Measurements from ENCODE around the gene PSMA2. TPM values are rescaled to one million over a fixed set of nuclear protein-coding genes. Genes with fewer than 3 reads are reported as not detected.

The PSMA2 gene
- 74.4 TPM for total RNA-seq

DNA sequence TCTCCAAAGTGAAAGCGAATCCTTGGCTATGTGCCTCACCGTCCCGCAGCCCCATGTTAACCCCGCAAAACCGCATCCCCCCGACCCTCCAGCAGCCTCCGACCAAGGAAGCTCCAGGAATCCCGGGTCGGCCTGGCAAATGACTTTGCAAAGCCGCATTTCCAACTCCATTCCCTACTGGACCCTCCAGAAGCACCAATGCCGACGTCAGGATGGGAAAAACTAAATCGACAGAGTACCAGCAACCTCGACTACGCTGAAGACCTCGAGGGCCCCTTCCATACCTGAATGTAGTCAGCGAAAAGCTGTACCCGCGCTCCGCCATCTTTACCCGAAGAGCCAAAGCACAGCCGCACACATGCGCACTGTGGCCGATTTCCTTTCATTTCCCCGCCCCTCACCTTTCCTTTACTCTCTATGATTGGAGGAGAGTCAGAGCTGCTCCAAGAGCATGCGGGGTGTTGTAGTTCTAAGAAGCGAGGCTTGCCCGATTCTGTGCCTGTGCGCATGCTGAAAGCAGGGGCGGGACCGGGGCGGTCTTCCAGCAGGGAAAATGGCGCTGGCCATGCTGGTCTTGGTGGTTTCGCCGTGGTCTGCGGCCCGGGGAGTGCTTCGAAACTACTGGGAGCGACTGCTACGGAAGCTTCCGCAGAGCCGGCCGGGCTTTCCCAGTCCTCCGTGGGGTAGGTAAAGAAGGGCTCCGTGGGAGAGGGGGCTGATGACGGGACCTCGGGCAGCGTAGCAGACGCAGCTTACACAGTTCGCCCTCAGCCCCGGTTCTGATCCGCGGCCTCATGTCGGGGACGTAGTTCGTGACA, at the start of gene PSMA2, which contains the start of gene MRPL32:
Gene PSMA2 (minus strand): TSS at position 341 of the 818 bp plus-strand sequence. CDS start 16 bp downstream, at position 325.
Gene MRPL32 (plus strand): TSS at position 543 of the 818 bp plus-strand sequence. CDS start 11 bp downstream, at position 554.
- ATAC-seq = peak; percentile 100

DNA sequence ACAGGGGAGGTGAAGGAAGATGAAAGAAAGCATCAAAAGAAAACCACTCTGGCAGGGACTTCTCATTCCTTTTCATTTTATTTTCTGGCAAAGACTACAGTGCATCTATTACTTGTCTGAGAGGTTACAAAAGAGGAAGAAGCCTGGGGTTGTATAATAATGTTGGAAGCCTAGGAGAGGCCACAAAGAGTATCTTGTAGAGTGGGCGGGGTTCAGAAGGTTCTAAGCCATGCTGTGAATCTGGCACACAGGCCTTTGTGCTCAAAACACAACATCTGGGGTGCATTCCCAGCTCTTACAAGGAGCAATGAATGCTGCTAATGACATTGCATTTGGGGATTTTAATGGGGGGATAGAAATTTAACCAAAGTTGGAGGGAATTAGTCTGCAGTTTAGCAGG, 49.6 kb upstream of the PSMA2 start:
- no peak for ATAC-seq

DNA sequence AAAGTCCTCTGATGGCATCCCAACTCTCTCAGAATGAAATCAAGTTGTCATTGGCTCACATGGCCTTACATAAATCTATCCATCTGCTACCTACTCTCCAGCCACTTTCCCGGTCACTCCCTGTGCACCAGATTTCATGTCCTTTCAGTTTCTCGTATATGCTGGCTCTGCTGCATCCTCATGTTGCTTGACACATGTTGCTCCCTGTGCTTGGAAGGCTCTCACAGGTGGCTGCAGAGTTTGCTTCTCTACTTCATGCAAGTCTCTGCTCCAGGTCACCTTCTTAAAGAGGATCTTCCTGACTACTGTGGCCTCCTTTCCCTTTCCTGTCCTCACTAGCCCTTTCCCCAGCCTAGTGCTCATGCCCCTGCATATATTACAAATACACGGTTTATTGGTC, 48.5 kb upstream of the PSMA2 start:
- no peak for ATAC-seq

DNA sequence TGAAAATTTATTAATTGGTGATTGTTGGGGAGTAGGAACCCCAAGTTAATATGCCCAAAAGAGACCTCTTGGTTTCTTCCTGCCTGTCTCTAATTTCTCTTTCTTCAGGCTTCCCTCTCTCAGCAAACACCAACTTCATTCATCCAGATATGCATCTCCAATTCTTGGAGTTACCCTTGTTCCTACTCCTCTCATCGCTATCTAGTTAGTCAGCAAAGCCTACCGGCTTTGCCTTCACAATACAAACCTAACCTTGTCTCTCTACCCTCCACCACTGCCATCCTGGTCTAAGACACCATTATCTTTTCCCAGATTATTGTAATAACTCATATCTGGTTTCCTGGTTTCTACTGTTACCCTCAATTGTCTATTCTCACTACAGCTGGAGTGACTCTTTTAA, 48.1 kb upstream of the PSMA2 start:
- ATAC-seq = no peak

DNA sequence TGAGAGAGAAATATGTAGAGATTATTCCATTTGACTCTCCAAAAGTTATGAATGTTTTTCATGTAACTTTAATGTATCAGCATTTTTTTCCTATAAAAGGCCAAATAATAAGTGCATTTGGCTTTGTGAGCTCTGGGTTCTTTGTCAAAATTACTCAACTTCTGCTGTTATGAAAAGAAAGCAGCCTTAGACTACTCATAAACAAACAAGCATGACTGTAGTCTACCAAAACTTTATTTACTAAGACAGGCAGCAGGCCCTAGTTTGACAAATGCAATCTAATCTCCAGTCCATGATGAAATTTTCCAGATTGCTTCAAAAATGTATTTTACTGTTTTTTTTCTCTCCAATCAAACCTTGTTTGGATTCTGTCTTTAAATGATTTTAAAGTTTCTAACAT, 46.5 kb upstream of the PSMA2 start:
- no peak for ATAC-seq

DNA sequence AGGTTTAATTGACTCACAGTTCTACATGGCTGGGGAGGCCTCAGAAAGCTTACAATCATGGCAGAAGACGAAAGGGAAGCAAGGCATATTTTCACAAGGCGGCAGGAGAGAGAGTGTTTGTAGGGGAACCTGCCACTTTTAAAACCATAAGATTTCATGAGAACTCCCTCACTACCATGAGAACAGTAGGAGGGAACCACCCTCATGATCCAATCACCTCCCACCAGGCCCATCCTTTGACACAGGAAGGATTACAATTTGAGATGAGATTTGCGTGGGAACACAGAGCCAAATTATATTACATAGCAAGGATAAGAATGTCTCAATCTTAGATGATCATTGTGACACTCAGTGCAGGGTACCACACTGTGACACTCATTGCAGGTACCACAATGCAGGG, 44.4 kb upstream of the PSMA2 start:
- no peak for ATAC-seq

DNA sequence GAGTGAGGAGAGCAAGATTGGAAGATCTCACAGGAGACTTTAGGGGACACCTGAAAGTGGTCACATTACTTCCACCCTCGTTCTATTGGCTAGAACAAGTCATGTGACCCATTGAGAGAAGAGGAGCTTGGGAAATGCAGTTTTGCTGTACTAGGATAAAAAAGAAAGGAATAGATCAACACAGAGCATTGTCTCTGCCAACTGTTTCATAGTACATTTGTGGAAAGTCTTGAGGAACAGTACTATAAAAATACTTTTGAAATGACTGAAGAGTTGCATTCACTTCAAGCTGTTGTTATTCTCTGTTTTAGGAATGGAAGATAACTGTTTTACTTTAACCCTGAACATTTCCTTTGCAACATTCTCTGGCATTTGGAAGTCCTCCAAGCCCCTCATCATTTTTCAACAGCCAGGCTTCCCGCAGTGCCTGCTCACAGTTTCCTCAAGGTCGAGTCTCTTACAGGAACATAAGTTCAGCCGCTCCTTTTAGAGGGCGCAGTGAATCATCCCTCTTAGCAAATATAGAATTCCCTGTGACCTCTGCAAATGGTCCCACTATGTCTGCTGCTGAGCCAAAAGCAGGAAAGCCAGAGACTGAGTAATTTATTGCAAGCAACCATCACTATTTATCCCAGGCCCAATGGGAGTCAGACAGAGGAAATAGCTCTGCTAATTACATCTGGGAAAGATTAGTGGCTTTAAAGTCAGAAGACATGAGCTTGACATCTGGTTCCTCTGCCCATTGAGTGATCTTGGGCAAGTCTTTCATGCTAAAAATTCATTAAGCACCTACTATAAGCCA, 40.9 kb upstream of the PSMA2 start:
- ATAC-seq = peak; percentile 52

DNA sequence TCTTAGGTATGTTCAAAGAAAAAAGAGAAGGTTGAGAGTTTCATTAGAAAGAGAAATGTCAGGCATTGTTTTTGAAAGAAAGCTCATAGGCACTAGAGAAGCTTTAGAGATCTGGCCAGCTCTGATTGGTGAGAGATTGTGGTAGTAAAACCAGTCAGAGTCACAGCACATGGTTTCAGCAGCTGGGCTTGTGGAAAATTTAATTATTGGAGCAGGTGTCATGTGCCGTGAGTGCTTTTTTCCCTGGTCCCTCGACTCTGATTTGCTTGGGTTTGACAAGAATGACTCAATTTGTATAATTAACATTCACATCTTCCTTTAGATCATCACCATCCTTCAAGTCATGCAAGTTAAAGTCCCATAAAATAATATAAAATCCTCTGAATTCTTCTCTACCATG, 35.4 kb upstream of the PSMA2 start:
- no peak for ATAC-seq

DNA sequence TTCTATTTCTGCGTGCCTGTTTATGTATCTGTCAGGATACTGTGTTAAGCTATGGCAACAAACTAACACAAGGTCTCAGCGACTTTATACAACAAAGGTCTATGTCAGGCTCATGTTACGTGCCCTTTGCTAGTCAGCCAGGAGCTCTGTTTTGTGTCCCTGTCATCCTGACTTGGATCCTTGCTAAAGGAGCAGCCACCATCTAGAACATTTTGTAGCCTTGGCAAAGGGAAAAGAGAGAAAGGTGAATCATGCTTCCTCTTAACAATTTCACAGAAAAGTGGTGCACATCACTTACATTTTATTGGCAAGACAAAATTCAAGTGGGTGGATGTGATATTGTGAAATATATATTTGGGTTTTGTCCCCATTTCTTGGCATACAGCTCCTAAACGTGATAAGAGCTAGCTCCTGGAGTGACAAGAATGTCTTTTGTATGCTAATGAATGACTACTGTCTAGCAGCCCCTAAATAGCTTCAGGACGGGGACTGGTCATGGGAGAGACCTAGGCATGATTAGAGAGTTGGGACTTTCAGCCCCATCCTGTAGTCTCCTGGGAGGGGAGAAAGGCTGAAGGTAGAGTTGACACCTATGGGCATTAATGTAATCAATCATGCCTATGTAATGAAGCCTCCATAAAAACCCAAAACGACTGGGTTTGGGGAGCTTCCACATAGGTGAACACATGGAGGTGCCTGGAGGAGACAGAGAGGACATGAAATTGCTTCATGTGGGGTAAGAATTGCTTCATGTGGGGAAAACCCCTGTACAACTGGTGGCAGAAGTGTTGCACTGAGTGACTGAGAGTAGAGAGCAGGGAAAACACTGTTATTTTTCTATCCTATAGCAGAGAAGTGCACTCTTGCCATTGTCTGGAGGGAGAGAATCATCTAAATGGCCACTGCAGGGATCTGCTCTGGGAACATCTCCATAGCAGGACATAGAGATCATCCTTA, 33.2 kb upstream of the PSMA2 start:
- no peak for ATAC-seq

DNA sequence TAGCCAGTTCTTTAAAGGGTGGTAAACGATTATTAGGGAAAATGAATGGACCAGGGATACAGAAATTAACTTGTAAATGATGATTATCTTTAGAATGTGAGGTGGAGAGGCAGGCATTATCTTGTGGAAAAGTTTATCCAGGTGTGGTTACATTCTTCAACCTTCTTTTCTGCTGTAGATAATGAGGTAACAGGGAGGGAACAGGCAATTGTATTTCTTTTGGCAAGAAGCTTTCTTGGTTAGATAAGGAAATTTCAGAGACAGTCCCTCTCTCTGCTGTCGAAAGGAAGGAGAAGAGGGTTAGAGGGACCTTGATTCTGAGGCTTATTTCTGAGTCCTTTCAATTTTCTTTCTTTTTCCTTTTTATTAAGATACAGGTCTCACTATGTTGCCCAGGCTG, 32.3 kb upstream of the PSMA2 start:
- ATAC-seq = no peak

DNA sequence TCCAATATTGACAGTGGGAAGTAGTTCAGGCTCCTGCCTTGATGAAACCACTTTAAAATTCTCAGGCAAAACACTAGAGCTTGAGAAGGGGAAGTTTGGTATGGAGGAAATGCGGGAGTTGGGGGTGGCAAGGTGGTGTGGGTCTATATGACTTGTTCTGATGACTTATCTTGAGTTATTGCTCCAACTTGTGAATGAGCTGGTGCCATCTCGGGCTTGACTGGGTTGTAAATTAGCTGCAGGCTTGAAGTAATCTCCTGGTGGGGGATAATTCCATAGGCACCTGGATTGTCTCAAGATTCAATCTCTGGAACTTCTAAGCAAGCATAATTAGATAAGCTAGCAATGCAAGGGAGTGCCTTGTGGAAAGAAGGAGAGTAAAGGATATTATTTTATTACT, 29.2 kb upstream of the PSMA2 start:
- ATAC-seq = no peak

DNA sequence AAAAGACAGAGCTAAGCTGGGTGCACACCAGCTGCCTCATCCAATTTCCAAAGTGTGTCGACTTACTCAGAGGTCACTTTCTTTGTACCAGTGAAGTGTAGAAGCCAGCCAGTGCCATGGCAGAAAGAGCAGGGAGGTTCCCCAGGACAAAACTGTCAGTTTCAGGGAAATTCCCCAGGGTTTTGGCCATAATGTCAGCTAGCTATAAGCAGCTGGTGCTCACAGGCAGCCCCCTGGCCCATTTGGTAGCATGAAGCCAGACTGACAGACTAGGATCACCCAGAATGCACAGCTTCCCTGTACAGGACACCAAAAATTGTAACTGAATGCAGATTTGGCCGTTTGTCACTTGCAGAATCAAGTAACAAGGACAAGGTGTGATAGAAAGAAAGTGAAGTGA, 28.8 kb upstream of the PSMA2 start:
- no peak for ATAC-seq

DNA sequence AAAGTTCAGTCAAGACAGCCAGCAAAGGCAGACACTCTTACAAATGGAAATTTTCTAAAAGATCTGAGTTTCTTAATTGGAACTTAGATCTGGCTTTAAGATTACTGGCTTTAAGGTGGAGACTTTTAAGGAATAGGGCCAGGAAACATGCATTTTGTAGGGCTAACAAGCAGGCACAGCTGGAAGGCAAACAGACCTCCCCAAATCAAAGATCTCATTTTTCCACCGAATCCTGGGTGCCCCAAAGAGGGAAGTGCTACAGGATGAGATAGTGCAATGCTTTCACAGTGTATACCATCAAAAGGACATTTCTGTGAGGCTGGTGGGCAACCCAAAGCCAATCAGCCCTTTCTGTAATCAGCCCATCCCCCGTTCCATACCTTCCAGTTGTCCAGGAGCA, 27.6 kb upstream of the PSMA2 start:
- ATAC-seq = no peak

DNA sequence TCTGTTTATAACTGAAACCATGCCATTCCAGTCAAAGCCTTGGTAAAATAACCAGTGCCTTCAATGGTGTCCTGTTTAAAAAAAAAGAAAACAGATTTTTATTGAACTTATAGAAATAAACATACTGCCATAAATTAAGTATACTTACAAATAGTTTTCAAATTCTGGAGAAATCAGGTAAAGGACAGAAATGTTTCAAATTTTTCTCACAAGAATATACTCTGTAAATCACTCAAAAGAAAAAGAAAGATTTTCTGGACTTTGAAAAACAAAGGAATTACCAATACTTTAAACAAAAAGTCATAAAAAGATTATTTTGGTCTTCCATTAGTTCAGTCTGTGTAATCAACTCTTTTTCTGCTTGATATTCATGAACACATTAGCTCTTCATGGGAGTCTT, 24.1 kb upstream of the PSMA2 start:
- ATAC-seq = no peak

DNA sequence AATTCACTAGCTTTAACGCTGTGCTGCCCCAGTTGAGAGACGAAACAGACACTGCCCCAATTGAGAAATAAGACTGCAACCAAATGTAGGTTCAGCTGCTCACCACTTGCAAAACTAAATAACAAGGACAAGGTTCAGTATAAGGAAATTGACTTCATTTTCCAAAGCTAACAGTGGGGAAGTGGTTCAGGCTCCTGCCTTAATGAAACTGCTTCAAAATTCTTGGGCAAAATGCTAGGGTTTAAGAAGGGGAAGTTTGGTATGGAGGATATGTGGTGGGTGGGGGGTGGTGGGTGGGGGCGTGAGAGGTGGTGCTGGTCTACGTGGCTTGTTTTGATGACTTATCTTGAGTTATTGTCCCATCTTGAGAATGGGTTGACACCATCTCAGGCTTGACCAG, 22.0 kb upstream of the PSMA2 start:
- ATAC-seq = no peak

DNA sequence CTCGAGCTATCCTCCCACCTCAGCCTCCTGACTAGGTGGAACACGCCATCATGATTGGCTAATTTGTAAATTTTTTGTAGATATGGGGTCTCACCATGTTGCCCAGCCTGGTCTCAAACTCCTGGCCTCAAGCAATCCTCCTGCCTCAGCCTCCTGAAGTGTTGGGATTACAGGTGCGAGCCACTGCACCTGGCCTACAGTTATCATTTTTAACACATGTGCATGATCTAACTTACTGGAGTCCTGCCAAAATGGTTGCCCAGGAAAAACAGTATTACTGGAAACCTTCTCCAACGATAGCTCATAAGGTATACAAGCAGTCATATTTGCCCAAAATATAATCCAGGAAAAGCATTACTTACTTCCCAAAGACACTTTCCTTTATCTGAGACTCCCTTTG, 20.4 kb upstream of the PSMA2 start:
- no peak for ATAC-seq

DNA sequence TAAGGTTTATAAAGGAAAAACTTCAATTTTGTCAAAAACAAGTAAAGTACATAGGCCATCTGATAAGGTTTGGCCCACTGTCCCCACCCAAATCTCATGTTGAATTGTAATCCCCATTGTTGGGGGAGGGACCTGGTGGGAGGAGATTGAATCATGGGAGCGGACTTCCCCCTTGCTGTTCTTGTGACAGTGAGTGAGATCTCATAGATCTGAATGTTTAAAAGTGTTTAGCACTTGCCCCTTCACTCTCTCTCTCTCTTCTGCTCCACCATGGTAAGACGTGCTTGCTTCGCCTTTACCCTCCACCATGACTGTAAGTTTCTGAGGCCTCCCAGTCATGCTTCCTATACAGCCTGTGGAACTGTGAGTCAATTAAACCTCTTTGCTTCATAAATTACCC, 18.4 kb upstream of the PSMA2 start:
- no peak for ATAC-seq

DNA sequence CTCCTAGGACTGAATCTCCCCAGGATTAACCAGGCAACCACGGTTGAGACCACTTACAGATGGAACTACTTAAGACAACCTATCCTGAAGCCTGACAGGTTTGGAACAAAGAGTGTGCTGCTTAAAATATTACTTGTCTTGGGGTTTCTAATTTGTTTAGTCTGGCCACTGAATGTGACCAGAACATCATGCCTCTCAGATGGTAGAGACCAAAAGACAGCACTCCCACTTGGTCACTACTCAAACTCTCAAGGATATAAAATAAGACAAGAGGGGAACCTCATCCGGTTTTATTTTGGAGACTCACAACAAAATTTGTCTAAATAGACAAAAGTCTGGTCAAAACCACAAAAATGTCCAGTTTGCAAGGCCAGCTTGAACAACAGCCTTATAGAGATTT, 15.5 kb upstream of the PSMA2 start:
- no peak for ATAC-seq

DNA sequence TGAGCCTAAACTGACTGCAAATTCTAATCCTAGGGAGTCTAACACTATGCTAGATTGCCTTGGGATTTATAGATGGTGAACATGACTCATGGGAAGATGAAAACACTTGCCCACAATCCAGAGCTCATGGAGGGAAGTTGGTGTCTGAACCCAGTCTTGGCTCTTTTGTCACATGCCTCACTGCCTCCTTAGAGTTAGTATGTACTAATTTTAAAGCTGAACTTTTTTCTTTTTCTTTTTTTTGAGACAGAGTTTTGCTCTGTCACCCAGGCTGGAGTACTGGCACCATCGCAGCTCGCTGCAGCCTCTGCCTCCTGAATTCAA, 14.6 kb upstream of the PSMA2 start:
- no peak for ATAC-seq

DNA sequence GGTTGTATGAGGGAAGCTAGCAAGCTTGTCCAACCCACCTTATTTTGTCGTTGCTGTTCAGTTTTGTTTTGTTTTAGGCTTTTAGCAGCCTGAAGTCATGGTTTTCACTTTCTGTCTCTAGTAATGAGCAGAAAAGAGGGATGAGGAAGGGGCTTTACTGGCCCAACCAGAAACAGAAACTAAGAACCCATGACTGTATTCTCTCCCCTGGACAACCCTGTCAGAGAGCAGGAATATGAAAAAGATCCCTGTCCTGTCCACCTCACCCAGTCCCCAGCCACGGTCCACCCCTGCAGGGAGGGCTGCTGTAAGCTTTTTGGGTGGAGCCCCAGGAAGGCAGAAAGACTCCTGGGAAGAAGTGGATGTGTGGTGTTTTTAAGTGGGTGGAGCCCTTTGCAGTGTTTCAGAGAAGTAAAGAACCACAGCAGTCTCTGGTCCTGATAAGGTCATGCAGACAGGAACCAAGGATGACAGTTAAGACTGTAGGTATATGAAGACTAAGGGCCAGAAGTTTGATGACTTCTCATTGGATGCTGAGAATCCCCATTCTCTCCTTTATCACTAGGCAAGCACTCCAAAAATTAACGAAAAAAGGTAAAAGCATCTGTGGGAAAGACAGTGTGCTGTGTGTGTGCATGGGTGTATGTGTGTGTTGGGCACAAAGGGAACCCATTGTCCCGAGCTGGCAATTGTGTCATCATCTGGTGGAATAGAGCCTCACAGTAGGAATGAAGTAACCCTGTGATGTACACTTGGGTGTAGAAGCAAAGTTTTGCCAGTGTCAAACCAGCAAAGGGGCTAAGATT, 14.1 kb upstream of the PSMA2 start:
- ATAC-seq = no peak

DNA sequence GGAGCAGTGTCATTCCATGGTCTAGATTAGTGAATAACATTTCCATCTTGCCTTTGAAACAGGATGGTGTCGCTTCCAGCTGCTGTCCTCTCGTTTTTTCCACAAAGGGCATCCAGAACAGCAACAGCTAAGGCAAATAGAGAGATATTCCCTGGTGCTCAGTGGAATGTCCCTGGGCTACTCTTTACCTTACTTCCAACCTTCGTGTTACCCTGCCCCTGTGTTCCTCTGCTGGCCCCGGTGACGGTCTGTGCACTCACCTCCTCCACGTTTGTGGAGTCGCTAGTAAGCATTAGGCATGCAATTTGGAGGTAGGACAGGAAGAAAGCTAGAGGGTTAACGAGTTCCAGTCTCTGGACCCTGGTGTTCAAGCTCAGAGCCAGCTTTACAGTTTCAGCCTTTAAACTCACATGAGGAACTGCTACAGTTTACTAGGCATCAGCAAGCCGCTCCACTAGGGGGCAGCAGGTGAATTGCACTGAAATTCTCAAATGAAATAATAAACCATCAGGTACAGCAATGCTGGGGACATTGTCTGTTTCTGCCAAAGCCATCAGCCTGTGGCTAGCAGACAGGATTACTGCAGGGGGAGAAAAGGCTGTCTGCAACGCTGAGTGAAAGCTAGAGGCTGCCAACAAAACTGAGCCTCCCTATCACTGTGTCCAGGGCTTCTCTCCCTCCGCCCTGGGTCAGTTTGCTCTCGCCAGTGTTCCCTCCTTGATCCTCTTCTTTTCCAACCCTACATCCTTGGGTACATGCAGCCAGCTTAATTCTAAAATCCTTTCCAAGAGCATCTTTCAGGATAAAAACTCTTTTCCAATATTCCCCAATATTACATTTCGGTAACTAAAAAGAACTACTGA, 9.2 kb upstream of the PSMA2 start:
- ATAC-seq = peak; percentile 69

Data from esophagus mucosa (tissue), 1 donor.